Stomach smooth muscle (tissue), 2 donors: ENCODE data around the gene QRSL1.

Experiments used
- H3K27ac ChIP-seq: one replicate; pipeline ENCODE4 v1.7.0; 2013; ENCODE audit warnings: mild to moderate bottlenecking, low read length, inconsistent platforms
- H3K27me3 ChIP-seq, 2 donors: one replicate each; pipeline ENCODE4 v1.7.0; 2013; ENCODE audit warnings: low read length in 2 of 2; ENCODE audit not compliant: insufficient read depth in 2 of 2, control insufficient read depth in 1 of 2
- H3K36me3 ChIP-seq, 2 donors: one replicate each; pipeline ENCODE4 v1.7.0; 2013; ENCODE audit warnings: low read length in 2 of 2; ENCODE audit not compliant: control insufficient read depth in 2 of 2, insufficient read depth in 2 of 2
- H3K4me1 ChIP-seq: one replicate; pipeline ENCODE4 v1.7.0; 2013; ENCODE audit warnings: low read length; ENCODE audit not compliant: control insufficient read depth, insufficient read depth
- H3K4me3 ChIP-seq, 2 donors: one replicate each; pipeline ENCODE4 v1.7.0; 2013; ENCODE audit warnings: low read length in 2 of 2
- H3K9ac ChIP-seq, 2 donors: one replicate each; pipeline ENCODE4 v1.7.0; 2013; ENCODE audit warnings: low read length in 2 of 2, mild to moderate bottlenecking in 1 of 2
- H3K9me3 ChIP-seq, 2 donors: one replicate each; pipeline ENCODE4 v1.7.0; 2013; ENCODE audit warnings: low read length in 2 of 2; ENCODE audit not compliant: control insufficient read depth in 2 of 2
- donor health status: healthy.
- donor health status: Pancreatic carcinoma.

QRSL1 gene

GRCh38 chr6:106642476-106642875 lies 13.1 kb downstream of the QRSL1 start:
- Histone ChIP-seq H3K4me1 (no peaks in the 10 kb centered on the region), H3K9me3 (no peaks in the 10 kb centered on the region), H3K36me3 (peaks cover 10 to 22% of the 10 kb centered on the region in 2 donors), H3K27me3 (no peaks in the 10 kb centered on the region), H3K27ac (no peak overlapping the region), H3K4me3 (no peak overlapping the region), H3K9ac (no peak overlapping the region)

DNA sequence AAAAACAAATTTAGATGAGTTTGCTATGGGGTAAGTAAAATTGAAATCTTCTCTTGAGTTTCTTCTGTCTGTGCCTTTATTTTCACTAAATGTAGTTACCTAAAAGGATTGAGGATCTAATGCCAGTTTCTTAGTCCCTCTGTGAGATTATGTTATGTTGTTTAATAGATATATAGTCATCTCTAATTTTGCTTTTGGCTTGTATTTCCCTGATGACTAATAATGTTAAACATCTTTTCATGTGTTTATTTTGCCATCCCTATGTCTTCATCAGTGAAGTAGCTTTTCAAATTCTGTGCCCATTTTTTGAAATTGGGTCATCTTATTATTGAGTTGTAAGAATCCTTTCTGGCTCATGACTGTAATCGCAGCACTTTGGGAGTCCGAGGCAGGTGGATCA lies 13.7 kb downstream of the QRSL1 start:
- Histone ChIP-seq H3K4me1 (no peaks in the 10 kb centered on the region), H3K9me3 (no peaks in the 10 kb centered on the region), H3K27me3 (no peaks in the 10 kb centered on the region), H3K4me3 (no peak overlapping the region), H3K9ac (no peak overlapping the region), H3K36me3 (peaks cover 10 to 22% of the 10 kb centered on the region in 2 donors), H3K27ac (no peak overlapping the region)

GRCh38 chr6:106648651-106649308 lies 19.4 kb downstream of the QRSL1 start:
- no peaks in the 10 kb centered on the region for H3K27me3 ChIP-seq
- no peaks in the 10 kb centered on the region for H3K4me1 ChIP-seq
- peaks cover 16 to 51% of the 10 kb centered on the region in 2 donors for H3K36me3 ChIP-seq
- no peak overlapping the region for H3K9ac ChIP-seq
- H3K27ac ChIP-seq, result no peak overlapping the region
- no peaks in the 10 kb centered on the region for H3K9me3 ChIP-seq
- H3K4me3 ChIP-seq, result no peak overlapping the region

- Histone ChIP-seq H3K4me3 (no peak overlapping the region), H3K9me3 (peaks cover 0 to 3% of the 10 kb centered on the region in 2 donors), H3K9ac (no peak overlapping the region), H3K4me1 (no peaks in the 10 kb centered on the region), H3K36me3 (peaks cover 24 to 33% of the 10 kb centered on the region in 2 donors), H3K27me3 (no peaks in the 10 kb centered on the region), H3K27ac (no peak overlapping the region)
Measured at GRCh38 chr6:106658469-106658868, 29.1 kb downstream of the QRSL1 start.

DNA sequence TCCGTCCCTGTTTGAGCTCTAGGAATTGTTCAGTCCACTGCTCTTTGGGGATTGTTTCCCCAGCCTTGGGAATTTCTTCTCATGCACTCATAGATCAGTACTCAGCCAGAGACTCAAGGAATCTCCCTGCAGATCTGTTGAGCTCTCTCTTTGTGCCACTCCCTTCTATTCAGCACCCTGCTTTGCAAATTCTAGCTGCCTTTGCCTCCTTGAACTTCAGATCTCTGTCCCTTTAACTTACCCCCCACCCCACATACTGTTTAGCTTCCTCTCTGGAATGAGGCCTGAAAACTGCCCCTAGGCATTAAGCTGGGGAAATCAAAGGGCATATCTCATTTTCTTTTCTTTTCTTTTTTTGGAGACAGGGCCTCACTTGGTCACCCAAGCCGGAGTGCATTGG lies 30.5 kb downstream of the QRSL1 start:
- H3K27me3 ChIP-seq, result no peaks in the 10 kb centered on the region
- H3K27ac ChIP-seq, result no peak overlapping the region
- H3K9me3 ChIP-seq, result peaks cover 0 to 3% of the 10 kb centered on the region in 2 donors
- H3K36me3 ChIP-seq, result peaks cover 26 to 27% of the 10 kb centered on the region in 2 donors
- H3K4me3 ChIP-seq, result no peak overlapping the region
- H3K9ac ChIP-seq, result no peak overlapping the region
- no peaks in the 10 kb centered on the region for H3K4me1 ChIP-seq

DNA sequence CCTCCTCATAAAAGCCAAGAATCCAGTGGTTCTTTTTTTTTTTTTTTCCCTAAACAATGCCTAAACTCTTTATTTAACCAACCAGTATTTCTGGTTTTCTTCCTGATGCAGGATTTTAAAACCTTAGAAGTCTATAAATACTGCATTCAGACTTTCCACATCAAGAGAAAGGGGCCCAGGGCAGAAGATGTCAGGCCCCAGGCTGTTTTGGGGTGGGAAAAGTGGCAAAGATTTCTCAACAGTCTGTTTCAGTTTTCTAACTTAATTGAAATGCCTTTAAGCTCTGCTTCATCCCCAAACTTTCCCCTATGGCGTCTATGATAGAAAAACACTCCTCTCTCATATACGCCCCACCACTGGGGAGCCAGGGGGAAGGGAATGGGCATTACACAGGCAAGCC lies 33.1 kb downstream of the QRSL1 start:
- no peaks in the 10 kb centered on the region for H3K4me1 ChIP-seq
- no peak overlapping the region for H3K9ac ChIP-seq
- H3K27ac ChIP-seq, result no peak overlapping the region
- no peak overlapping the region for H3K4me3 ChIP-seq
- H3K36me3 ChIP-seq, result peaks cover 16 to 17% of the 10 kb centered on the region in 2 donors
- no peaks in the 10 kb centered on the region for H3K27me3 ChIP-seq
- peaks cover 0 to 3% of the 10 kb centered on the region in 2 donors for H3K9me3 ChIP-seq

DNA sequence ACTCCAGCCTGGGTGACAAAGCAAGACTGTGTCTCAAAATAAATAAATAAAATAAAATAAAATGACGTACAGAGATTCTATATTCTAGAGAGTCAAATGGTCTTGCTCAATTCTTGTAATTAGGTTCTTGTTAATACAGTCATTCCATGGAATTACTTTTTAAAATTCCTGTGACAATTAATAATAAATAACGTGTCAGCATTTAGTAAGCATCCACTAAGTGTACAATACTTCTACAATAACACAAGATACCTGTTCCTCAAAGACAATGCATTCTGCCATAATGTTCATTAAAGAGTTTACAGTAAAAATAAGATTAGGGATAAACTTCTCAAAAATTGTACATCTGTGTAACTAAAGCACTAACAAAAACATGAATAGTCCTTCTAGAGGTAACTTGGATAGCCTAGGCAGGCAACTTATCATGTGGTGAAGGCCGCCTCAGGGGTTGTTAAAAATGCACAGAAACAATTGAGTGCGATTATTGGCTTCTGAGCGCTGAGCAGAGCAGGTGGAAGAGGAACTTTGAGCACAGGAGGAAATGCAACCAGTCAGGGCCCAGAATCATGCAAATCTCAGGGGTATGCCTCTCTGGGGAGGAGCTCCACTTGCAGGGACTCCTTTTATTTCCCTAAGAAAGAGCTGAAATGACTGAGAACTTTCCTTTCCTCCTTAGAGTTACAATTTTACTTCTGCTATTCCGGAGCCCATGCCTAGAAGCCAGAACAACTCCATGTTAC lies 37.1 kb downstream of the QRSL1 start:
- no peaks in the 10 kb centered on the region for H3K4me1 ChIP-seq
- no peak overlapping the region for H3K27ac ChIP-seq
- H3K4me3 ChIP-seq, result no peak overlapping the region
- H3K27me3 ChIP-seq, result no peaks in the 10 kb centered on the region
- H3K36me3 ChIP-seq, result peaks cover 4 to 10% of the 10 kb centered on the region in 2 donors
- no peaks in the 10 kb centered on the region for H3K9me3 ChIP-seq
- no peak overlapping the region for H3K9ac ChIP-seq

DNA sequence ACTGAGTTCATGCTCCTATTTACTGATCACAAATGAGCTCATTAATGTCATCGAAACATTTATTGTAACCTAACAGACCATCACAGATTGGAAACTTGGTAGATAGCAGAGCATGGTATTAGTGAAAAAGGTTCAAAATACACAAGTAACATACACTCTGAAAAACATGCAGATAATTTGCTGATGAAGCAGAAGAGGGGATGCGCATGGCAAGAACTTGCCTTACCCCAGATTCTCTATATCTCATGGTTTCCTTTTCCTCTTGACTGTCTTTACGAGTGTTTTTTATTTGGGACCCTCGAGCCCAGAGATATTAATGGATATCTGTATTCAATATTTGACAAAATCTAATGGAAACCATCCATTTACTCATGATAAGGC lies 37.6 kb downstream of the QRSL1 start:
- peaks cover 4 to 10% of the 10 kb centered on the region in 2 donors for H3K36me3 ChIP-seq
- no peak overlapping the region for H3K4me3 ChIP-seq
- H3K27ac ChIP-seq, result no peak overlapping the region
- H3K4me1 ChIP-seq, result no peaks in the 10 kb centered on the region
- no peaks in the 10 kb centered on the region for H3K27me3 ChIP-seq
- H3K9me3 ChIP-seq, result no peaks in the 10 kb centered on the region
- no peak overlapping the region for H3K9ac ChIP-seq

DNA sequence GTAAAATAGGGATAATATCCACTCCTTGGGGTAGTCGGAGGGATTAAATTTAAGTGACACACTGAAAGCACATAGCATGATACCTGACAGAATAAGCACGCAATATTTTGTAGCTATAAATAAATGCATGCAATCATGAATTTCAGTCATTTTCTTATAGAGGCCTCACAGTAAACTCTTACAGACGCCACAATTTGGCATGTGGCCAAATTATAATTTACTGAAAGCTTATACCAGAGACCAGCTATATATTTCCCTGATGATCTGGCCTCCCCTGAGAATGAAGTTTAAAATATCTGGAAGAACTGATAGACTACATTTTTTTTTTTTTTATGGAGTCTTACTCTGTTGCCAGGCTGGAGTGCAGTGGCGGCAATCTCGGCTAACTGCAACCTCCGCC lies 40.9 kb downstream of the QRSL1 start:
- Histone ChIP-seq H3K9ac (no peak overlapping the region), H3K27ac (no peak overlapping the region), H3K27me3 (no peaks in the 10 kb centered on the region), H3K4me3 (no peak overlapping the region), H3K9me3 (no peaks in the 10 kb centered on the region), H3K4me1 (no peaks in the 10 kb centered on the region), H3K36me3 (peaks cover 4% of the 10 kb centered on the region in 2 donors)

DNA sequence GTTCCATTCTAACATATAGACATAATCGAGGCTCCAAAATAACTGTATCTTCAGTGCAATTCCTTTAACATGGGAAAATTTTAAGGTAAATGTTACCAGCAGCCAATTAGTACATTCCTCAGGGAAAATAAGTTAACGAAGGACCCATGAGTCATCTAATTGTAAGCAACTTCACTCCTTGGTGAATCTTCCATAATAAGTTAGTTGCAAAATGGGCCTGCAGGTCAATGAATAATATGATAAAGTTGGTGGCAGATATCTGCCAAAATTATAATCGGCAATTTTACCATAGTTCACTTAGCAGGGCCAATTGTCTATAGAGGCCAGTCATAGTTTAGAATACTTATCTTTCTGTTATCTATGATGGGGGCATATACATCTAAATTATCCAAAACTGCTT lies 42.3 kb downstream of the QRSL1 start:
- Histone ChIP-seq H3K36me3 (peaks cover 0 to 3% of the 10 kb centered on the region in 2 donors), H3K4me1 (no peaks in the 10 kb centered on the region), H3K27me3 (no peaks in the 10 kb centered on the region), H3K9ac (no peak overlapping the region), H3K4me3 (no peak overlapping the region), H3K27ac (no peak overlapping the region), H3K9me3 (no peaks in the 10 kb centered on the region)
